Measurements from ENCODE around the gene MRPL33. TPM values are rescaled to one million over a fixed set of nuclear protein-coding genes. Genes with fewer than 3 reads are reported as not detected.
A peak's percentile ranks its signal among the peaks of the same experiment; 100 is the strongest.

MRPL33 gene
- polyA plus RNA-seq, 1 donor from 2014 or later: 406 TPM

GRCh38 chr2:27754138-27754588, 17.4 kb upstream of the MRPL33 start:
- H3K4me3 ChIP-seq (ENCODE audit: low read length): no peak overlapping the region
- H3K79me2 ChIP-seq (replicated peaks; ENCODE audit: insufficient read depth, low read length): no peaks in the 10 kb centered on the region
- no peak overlapping the region for H3K4me2 ChIP-seq (ENCODE audit: low read length)
- H3K27ac ChIP-seq (ENCODE audit: low read length): no peak overlapping the region
- TF ChIP-seq RAD21 (conservative IDR thresholded peaks at IDR 0.05): peak; percentile 50
- peak; percentile 25 for TF ChIP-seq SMC3 (conservative IDR thresholded peaks at IDR 0.05; ENCODE audit: poor library complexity)
- TF ChIP-seq EP300 (conservative IDR thresholded peaks at IDR 0.05; ENCODE audit: poor library complexity, severe bottlenecking): no peak
- TF ChIP-seq, protein P1, sequence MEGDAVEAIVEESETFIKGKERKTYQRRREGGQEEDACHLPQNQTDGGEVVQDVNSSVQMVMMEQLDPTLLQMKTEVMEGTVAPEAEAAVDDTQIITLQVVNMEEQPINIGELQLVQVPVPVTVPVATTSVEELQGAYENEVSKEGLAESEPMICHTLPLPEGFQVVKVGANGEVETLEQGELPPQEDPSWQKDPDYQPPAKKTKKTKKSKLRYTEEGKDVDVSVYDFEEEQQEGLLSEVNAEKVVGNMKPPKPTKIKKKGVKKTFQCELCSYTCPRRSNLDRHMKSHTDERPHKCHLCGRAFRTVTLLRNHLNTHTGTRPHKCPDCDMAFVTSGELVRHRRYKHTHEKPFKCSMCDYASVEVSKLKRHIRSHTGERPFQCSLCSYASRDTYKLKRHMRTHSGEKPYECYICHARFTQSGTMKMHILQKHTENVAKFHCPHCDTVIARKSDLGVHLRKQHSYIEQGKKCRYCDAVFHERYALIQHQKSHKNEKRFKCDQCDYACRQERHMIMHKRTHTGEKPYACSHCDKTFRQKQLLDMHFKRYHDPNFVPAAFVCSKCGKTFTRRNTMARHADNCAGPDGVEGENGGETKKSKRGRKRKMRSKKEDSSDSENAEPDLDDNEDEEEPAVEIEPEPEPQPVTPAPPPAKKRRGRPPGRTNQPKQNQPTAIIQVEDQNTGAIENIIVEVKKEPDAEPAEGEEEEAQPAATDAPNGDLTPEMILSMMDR (IDR thresholded peaks at IDR 0.05; ENCODE audit: poor library complexity, severe bottlenecking): peak; percentile 43
- no peaks in the 10 kb centered on the region for H3F3A ChIP-seq (ENCODE audit: insufficient read depth, low read length, poor library complexity, severe bottlenecking)
- no peaks in the 10 kb centered on the region for H3K9me3 ChIP-seq (ENCODE audit: low read length)
- no peaks in the 10 kb centered on the region for H3K9me2 ChIP-seq (ENCODE audit: insufficient read depth, low read length)
- no peaks in the 10 kb centered on the region for H3K36me3 ChIP-seq (ENCODE audit: insufficient read depth, low read length)
- no peaks in the 10 kb centered on the region for H3K27me3 ChIP-seq (ENCODE audit: insufficient read depth, low read depth, low read length)
- H3K9ac ChIP-seq (ENCODE audit: low read length): no peak overlapping the region
- H4K20me1 ChIP-seq (ENCODE audit: insufficient read depth): no peaks in the 10 kb centered on the region
- no peak overlapping the region for H2AFZ ChIP-seq (ENCODE audit: low read depth, low read length)

DNA sequence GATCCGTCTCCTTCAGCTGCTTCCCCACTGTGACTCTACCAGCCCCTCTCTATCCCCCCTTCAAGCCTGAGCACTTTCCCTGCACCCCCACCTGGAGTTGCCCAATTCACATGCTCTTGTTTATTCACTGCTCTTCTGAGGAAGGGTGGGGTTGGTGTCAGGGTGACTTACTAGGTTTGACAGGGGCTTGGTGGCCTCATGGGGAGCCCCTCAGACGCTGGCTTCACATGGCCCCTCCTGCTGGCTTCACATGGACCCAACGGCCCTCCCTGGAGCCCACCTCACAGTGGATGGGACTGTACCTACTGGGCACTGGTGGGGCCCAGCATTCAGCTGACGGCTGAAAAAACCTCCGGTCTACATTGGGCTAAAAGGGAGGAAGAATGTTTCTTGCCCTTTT, 16.7 kb upstream of the MRPL33 start:
- no peaks in the 10 kb centered on the region for H3K79me2 ChIP-seq (replicated peaks; ENCODE audit: insufficient read depth, low read length)
- H3K27me3 ChIP-seq (ENCODE audit: insufficient read depth, low read depth, low read length): no peaks in the 10 kb centered on the region
- no peaks in the 10 kb centered on the region for H3K9me3 ChIP-seq (ENCODE audit: low read length)
- no peaks in the 10 kb centered on the region for H4K20me1 ChIP-seq (ENCODE audit: insufficient read depth)
- no peak overlapping the region for H2AFZ ChIP-seq (ENCODE audit: low read depth, low read length)
- no peak overlapping the region for H3K27ac ChIP-seq (ENCODE audit: low read length)
- H3K36me3 ChIP-seq (ENCODE audit: insufficient read depth, low read length): no peaks in the 10 kb centered on the region
- H3K9me2 ChIP-seq (ENCODE audit: insufficient read depth, low read length): no peaks in the 10 kb centered on the region
- H3K4me2 ChIP-seq (ENCODE audit: low read length): no peak overlapping the region
- no peaks in the 10 kb centered on the region for H3F3A ChIP-seq (ENCODE audit: insufficient read depth, low read length, poor library complexity, severe bottlenecking)
- no peak overlapping the region for H3K9ac ChIP-seq (ENCODE audit: low read length)
- H3K4me3 ChIP-seq (ENCODE audit: low read length): no peak overlapping the region
- no peak for TF ChIP-seq EP300 (conservative IDR thresholded peaks at IDR 0.05; ENCODE audit: poor library complexity, severe bottlenecking)
- no peak for TF ChIP-seq TAF1 (IDR thresholded peaks at IDR 0.05; ENCODE audit: low read depth)
- no peak for TF ChIP-seq REST (IDR thresholded peaks at IDR 0.05; ENCODE audit: borderline replicate concordance)
- TF ChIP-seq EZH2 (IDR thresholded peaks at IDR 0.05; ENCODE audit: borderline replicate concordance, insufficient read depth, low read length, poor library complexity, severe bottlenecking): no peak
- TF ChIP-seq MXI1 (conservative IDR thresholded peaks at IDR 0.05; ENCODE audit: poor library complexity, severe bottlenecking): no peak
- TF ChIP-seq, protein P1 (IDR thresholded peaks at IDR 0.05; ENCODE audit: poor library complexity, severe bottlenecking): no peak
- no peak for TF ChIP-seq SMC3 (conservative IDR thresholded peaks at IDR 0.05; ENCODE audit: poor library complexity)
- no peak for TF ChIP-seq RAD21 (conservative IDR thresholded peaks at IDR 0.05)
- no peak for TF ChIP-seq POLR2AphosphoS5 (IDR thresholded peaks at IDR 0.05)

Data from neural cell (in vitro differentiated cells).